ENCODE measurements around the gene CFB. TPM values are rescaled to one million over a fixed set of nuclear protein-coding genes. Genes with fewer than 3 reads are reported as not detected.

Gene CFB
- total RNA-seq, 3 donors from 2014 or later, result 36.3 to 177 (median 130) TPM

- H3K27ac ChIP-seq, result no peak overlapping the region
- no peak overlapping the region for H3K4me3 ChIP-seq
- H3K9me3 ChIP-seq, result no peaks in the 10 kb centered on the region
- no peak for TF ChIP-seq POLR2A (IDR thresholded peaks at IDR 0.05)
- TF ChIP-seq POLR2AphosphoS5 (IDR thresholded peaks at IDR 0.05), result no peak
- TF ChIP-seq CTCF (IDR thresholded peaks at IDR 0.05), result no peak
- H3K27me3 ChIP-seq, result no peaks in the 10 kb centered on the region
- intact Hi-C loops (cut with DNase I; ENCODE audit: low total_unique reads), result no loop called here
- H3K36me3 ChIP-seq, result no peaks in the 10 kb centered on the region
- no peaks in the 10 kb centered on the region for H3K4me1 ChIP-seq
- DNase-seq (ENCODE audit: low spot score in 2 of 2), result no peak
These were observed 30.1 kb upstream of the CFB start for GRCh38 chr6:31915756-31916155.

- Histone ChIP-seq H3K4me3 (no peak overlapping the region), H3K27me3 (no peaks in the 10 kb centered on the region), H3K9me3 (no peaks in the 10 kb centered on the region), H3K4me1 (no peaks in the 10 kb centered on the region), H3K36me3 (no peaks in the 10 kb centered on the region), H3K27ac (no peak overlapping the region)
- TF ChIP-seq POLR2AphosphoS5 (IDR thresholded peaks at IDR 0.05) (no peak), CTCF (IDR thresholded peaks at IDR 0.05) (no peak), POLR2A (IDR thresholded peaks at IDR 0.05) (no peak)
- intact Hi-C loops (cut with DNase I; ENCODE audit: low total_unique reads), result no loop called here
- DNase-seq (ENCODE audit: low spot score in 2 of 2), result no peak
These were observed 27.7 kb upstream of the CFB start for GRCh38 chr6:31918069-31918720.

- no peak for TF ChIP-seq CTCF (IDR thresholded peaks at IDR 0.05)
- TF ChIP-seq POLR2AphosphoS5 (IDR thresholded peaks at IDR 0.05), result no peak
- TF ChIP-seq POLR2A (IDR thresholded peaks at IDR 0.05), result no peak
- intact Hi-C loops (cut with DNase I; ENCODE audit: low total_unique reads), result no loop called here
- Histone ChIP-seq H3K9me3 (no peaks in the 10 kb centered on the region), H3K4me1 (no peaks in the 10 kb centered on the region), H3K4me3 (no peak overlapping the region), H3K36me3 (no peaks in the 10 kb centered on the region), H3K27ac (peak overlapping the region in 1 of 2 donors; percentile 68), H3K27me3 (no peaks in the 10 kb centered on the region)
- no peak for DNase-seq (ENCODE audit: low spot score in 2 of 2)
These were observed 26.1 kb upstream of the CFB start for GRCh38 chr6:31919624-31920303.

GRCh38 chr6:31920811-31921210, 25.1 kb upstream of the CFB start:
- no peaks in the 10 kb centered on the region for H3K9me3 ChIP-seq
- no peaks in the 10 kb centered on the region for H3K4me1 ChIP-seq
- intact Hi-C loops (cut with DNase I; ENCODE audit: low total_unique reads), result no loop called here
- DNase-seq (ENCODE audit: low spot score in 2 of 2), result no peak
- H3K36me3 ChIP-seq, result no peaks in the 10 kb centered on the region
- peak overlapping the region in 1 of 2 donors; percentile 68 for H3K27ac ChIP-seq
- TF ChIP-seq CTCF (IDR thresholded peaks at IDR 0.05) (no peak), POLR2AphosphoS5 (IDR thresholded peaks at IDR 0.05) (no peak), POLR2A (IDR thresholded peaks at IDR 0.05) (no peak)
- no peaks in the 10 kb centered on the region for H3K27me3 ChIP-seq
- H3K4me3 ChIP-seq, result no peak overlapping the region

GRCh38 chr6:31922942-31923341, 23.0 kb upstream of the CFB start:
- Histone ChIP-seq H3K9me3 (no peaks in the 10 kb centered on the region), H3K27me3 (no peaks in the 10 kb centered on the region), H3K27ac (no peak overlapping the region), H3K4me1 (no peaks in the 10 kb centered on the region), H3K4me3 (no peak overlapping the region), H3K36me3 (no peaks in the 10 kb centered on the region)
- intact Hi-C loops (cut with DNase I; ENCODE audit: low total_unique reads), result no loop called here
- TF ChIP-seq POLR2A (IDR thresholded peaks at IDR 0.05), result no peak
- no peak for TF ChIP-seq POLR2AphosphoS5 (IDR thresholded peaks at IDR 0.05)
- no peak for TF ChIP-seq CTCF (IDR thresholded peaks at IDR 0.05)
- DNase-seq (ENCODE audit: low spot score in 2 of 2), result no peak
